Fibroblast of pulmonary artery (primary cell): Measurements from ENCODE around the gene KCP.
A peak's percentile ranks its signal among the peaks of the same experiment; 100 is the strongest.

ENCODE experiments used
- DNase-seq: peaks from one replicate; pipeline ENCODE4 v3.0.0-alpha.2; 2010; ENCODE audit warnings: low read depth
- H3K4me3 ChIP-seq: replicated peaks from 2 replicates; pipeline ENCODE4 v1.5.1; 2011; ENCODE audit warnings: low read depth, mild to moderate bottlenecking, control low read depth, low read length, moderate library complexity
- TF ChIP-seq, protein P1 (sequence below): IDR thresholded peaks from 2 replicates; pipeline ENCODE4 v1.5.1; 2011; ENCODE audit warnings: mild to moderate bottlenecking, control low read depth, low read length, inconsistent platforms; ENCODE audit errors: missing control alignments

The KCP gene

DNA sequence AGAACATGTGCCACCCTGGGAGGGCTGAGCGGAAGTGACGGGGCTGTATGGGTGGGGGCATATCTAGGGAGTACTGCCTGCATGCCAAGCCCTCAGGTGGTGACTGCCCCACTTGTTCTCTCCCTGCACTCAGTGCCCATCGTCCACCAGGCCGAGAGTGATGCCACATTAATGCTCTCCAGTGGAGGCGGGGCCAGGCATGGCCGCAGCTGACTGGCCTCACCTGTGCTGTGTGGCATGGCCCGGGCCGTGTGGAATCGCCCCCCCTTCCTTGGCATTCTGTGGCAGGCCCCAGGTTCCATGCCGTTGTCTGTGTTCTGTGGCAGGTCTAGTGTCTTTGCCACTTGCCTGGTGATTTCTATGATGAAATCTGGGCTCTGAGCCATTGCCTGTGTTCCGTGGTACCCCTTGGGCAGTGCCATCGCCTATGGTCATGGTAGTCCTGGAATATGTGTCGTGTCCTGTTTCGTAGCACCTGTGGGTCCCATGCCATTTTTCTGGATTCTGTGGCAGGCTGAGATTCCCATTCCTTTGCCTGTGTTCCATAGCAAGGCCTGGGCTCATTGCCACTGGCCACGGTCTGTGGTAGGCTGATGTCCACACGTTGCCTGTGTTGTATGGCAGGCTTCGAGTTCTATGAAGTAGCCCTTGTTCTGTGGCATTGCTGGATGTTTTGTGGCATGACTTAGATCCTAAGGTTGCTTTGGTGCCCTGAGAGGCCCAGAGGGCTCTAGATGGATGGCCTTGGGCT lies 71.4 kb downstream of the KCP start:
- TF ChIP-seq, protein P1, sequence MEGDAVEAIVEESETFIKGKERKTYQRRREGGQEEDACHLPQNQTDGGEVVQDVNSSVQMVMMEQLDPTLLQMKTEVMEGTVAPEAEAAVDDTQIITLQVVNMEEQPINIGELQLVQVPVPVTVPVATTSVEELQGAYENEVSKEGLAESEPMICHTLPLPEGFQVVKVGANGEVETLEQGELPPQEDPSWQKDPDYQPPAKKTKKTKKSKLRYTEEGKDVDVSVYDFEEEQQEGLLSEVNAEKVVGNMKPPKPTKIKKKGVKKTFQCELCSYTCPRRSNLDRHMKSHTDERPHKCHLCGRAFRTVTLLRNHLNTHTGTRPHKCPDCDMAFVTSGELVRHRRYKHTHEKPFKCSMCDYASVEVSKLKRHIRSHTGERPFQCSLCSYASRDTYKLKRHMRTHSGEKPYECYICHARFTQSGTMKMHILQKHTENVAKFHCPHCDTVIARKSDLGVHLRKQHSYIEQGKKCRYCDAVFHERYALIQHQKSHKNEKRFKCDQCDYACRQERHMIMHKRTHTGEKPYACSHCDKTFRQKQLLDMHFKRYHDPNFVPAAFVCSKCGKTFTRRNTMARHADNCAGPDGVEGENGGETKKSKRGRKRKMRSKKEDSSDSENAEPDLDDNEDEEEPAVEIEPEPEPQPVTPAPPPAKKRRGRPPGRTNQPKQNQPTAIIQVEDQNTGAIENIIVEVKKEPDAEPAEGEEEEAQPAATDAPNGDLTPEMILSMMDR = no peak
- no peak overlapping the region for H3K4me3 ChIP-seq
- no peak for DNase-seq

DNA sequence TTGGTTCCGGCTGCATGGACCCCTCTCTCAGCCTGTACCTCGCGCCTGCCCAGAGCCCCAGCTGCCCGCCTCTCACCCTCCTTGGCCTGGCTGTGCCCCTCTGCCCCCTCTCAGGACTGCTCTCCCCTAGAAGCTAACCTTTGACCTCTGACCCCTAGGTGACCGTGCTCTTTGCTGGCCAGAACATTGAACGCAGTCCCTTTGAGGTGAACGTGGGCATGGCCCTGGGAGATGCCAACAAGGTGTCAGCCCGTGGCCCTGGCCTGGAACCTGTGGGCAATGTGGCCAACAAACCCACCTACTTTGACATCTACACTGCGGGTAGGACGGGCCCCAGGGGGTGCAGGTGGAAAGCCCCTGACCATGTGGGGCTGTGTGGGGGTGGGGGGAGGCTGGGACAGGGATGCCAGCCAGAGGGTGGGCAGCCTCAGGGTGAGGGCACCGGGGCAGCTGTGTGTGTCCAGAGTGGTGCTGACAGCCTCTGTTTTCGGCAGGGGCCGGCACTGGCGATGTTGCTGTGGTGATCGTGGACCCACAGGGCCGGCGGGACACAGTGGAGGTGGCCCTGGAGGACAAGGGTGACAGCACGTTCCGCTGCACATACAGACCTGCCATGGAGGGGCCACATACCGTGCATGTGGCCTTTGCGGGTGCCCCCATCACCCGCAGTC lies 72.3 kb downstream of the KCP start:
- H3K4me3 ChIP-seq = no peak overlapping the region
- TF ChIP-seq, protein P1 = no peak

DNA sequence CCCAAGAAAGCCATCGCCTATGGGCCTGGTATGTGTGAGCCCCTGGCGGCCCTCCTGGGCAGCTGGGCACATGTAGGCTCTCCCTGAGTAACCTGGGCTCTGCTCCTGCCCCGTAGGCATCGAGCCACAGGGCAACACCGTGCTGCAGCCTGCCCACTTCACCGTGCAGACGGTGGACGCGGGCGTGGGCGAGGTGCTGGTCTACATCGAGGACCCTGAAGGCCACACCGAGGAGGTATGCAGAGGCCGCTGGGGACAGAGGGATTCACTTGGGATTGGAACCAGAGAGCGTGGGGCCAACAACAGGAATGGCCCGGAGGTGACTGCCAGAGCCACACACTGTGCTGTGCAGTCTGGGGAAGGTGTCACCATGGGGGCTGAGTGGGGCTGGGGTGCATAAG lies 73.0 kb downstream of the KCP start:
- no peak for DNase-seq

More for the DNA sequence above, 72.3 kb downstream of the KCP start:
- DNase-seq = no peak

DNA sequence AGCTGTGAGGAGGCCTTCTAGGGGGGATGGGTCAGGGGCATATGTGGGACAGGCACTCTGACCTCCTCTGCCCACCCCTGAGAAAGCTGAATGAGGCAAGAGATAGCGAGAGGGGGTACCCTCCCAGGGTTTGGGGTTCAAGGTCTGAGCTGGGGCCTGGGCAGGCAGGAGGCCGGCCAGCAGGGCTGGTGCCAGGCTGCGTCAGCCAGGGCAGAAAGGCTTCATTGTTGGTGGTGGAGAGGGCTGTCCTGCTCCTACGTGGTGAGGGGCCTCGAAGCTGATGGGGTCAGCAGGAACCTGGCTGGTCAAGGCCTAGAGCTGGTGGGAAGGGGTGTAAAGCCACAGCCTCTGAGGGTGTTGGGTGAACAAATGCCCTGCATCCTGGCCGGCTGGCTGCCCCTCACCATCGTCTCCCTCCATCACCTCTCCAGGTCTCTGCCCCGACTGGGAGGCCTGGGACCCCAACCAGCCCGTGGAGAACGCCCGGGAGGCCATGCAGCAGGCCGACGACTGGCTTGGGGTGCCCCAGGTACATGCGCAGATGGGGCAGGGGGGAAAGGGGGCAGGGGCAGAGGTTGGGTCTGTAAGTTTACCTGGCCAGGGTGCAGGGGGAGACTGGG lies 73.7 kb downstream of the KCP start:
- TF ChIP-seq, protein P1 = no peak
- no peak overlapping the region for H3K4me3 ChIP-seq
- no peak for DNase-seq

More for the DNA sequence above, 73.0 kb downstream of the KCP start:
- no peak overlapping the region for H3K4me3 ChIP-seq
- TF ChIP-seq, protein P1 = no peak

DNA sequence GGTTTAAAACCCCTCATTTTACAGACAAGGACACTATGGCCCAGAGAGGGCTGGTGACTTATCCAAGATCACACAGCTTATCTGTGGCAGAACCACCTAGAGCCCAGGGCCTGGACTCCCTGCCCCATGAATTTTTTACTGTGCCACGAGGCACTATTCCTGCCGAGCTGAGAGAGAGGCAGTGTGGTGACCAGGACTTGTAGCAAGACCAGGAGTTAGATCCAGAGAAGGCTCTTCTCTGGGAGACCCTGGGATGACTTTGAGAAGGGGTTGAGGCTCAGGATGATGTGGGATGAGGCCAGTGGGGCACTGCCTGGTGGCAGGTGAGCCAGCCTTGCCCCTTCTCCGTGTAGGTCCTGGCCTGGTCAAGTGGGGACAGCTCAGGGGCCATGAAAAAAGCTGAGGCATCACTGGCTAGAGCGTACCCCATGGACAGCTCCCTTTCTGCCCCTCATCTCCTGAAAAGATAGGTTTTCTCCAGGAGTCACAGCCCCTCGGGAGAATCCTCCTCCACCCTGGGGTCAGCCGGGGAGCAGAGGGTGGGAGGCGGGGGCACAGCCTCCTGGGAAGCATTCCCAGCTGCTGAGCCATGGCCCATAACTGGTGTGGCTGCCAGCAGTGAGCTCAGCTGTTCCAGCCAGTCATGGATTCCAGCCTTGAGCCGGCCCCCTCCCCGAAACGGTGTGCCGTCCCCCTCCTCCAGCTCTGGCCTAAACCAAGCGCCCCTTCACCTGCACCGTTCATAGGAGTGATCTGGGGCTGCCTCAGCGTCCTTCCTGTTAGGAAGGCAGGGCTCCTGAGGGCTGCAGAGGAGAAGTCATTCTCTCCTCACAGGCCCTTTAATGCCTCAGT lies 74.5 kb downstream of the KCP start:
- H3K4me3 ChIP-seq = no peak overlapping the region
- DNase-seq = peak; percentile 61
- TF ChIP-seq, protein P1 = no peak

DNA sequence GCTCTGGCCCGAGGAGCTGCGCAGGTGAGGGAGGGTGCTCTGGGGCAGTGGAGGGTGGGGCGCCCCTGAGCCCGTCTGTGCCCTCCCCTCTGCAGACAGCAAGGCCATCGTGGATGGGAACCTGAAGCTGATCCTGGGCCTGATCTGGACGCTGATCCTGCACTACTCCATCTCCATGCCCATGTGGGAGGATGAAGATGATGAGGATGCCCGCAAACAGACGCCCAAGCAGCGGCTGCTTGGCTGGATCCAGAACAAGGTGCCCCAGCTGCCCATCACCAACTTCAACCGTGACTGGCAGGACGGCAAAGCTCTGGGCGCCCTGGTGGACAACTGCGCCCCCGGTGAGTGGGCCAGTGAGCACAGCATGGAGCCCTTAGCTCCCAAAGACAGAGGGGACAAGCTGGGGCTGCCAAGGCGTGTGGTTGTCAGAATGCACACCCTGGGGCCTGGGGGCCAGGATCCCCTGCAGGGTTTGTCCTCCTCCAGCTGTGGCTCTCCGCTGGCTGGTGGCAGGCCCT lies 75.2 kb downstream of the KCP start:
- H3K4me3 ChIP-seq = no peak overlapping the region
- no peak for DNase-seq
- TF ChIP-seq, protein P1 = no peak
